Esophagus squamous epithelium (tissue), 4 donors: ENCODE results near the gene MAB21L4.

Experiments
- CTCF ChIP-seq, 6 experiments: fragments of 450-650 bp in 4 of 6; fragments of 200-600 bp in 2 of 6; sonication (generic) in 2 of 6; IDR thresholded peaks; one replicate each; pipeline ENCODE4 v1.5.1; 2016 to 2019; ENCODE audit warnings: antibody characterized with exemption in 6 of 6, mild to moderate bottlenecking in 4 of 6, moderate library complexity in 4 of 6
- POLR2A ChIP-seq, 4 donors: fragments of 450-650 bp; IDR thresholded peaks; one replicate each; pipeline ENCODE4 v1.6.1; 2017; ENCODE audit warnings: antibody characterized with exemption in 4 of 4, mild to moderate bottlenecking in 4 of 4, moderate library complexity in 3 of 4

DNA sequence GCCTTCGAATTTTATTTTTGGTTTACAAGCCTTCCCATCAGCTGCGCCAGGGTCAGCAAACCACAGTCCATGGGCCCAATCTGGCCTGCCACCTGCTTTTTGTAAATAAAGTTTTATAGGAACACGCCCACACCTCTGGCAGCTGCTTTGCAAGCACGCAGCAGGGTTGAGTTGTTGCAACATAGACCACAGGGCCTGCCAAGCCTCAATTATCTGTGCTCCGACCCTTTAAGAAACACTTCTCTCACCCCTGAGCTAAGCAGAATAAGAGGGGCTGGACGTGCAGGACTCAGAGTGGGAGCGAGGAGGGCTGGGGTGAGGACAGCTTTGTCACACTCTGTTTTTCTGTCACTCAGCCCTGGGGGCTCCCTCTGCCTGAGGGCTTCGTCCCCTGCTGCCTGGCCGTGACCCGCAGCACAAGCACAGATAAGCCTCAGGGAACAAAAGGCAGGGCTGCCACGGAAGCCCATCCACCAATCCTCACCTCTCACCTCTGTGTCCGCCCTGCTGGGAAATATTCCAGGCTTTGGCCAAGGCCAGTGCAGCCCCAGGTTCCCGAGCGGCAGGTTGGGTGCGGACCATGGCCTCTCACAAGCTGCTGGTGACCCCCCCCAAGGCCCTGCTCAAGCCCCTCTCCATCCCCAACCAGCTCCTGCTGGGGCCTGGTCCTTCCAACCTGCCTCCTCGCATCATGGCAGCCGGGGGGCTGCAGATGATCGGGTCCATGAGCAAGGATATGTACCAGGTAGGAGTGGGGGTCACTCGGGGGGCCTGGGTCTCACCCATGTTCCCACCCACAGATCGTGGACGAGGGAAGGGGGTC is 27.5 kb downstream of the MAB21L4 start, which contains the start of gene AGXT:
- TF ChIP-seq CTCF (IDR thresholded peaks at IDR 0.05), result no peak
- no peak for TF ChIP-seq POLR2A (IDR thresholded peaks at IDR 0.05)
